Peyer's patch (tissue), 4 donors: Measurements from ENCODE around the gene NOTCH4.

Source experiments
- POLR2A ChIP-seq, 2 donors: fragments of 450-650 bp; IDR thresholded peaks; one replicate each; pipeline ENCODE4 v1.5.1; 2017; ENCODE audit warnings: antibody characterized with exemption in 2 of 2, mild to moderate bottlenecking in 2 of 2, moderate library complexity in 2 of 2
- TF ChIP-seq, protein P1 (sequence below), 6 experiments: fragments of 450-650 bp in 4 of 6; fragments of 200-600 bp in 2 of 6; sonication (generic) in 1 of 6; IDR thresholded peaks; one replicate each; pipeline ENCODE4 v1.5.1; 2017 to 2019; ENCODE audit warnings: antibody characterized with exemption in 6 of 6, mild to moderate bottlenecking in 3 of 6, moderate library complexity in 1 of 6

GRCh38 chr6:32147401-32148132 is 76.3 kb downstream of the NOTCH4 start:
- TF ChIP-seq, protein P1, sequence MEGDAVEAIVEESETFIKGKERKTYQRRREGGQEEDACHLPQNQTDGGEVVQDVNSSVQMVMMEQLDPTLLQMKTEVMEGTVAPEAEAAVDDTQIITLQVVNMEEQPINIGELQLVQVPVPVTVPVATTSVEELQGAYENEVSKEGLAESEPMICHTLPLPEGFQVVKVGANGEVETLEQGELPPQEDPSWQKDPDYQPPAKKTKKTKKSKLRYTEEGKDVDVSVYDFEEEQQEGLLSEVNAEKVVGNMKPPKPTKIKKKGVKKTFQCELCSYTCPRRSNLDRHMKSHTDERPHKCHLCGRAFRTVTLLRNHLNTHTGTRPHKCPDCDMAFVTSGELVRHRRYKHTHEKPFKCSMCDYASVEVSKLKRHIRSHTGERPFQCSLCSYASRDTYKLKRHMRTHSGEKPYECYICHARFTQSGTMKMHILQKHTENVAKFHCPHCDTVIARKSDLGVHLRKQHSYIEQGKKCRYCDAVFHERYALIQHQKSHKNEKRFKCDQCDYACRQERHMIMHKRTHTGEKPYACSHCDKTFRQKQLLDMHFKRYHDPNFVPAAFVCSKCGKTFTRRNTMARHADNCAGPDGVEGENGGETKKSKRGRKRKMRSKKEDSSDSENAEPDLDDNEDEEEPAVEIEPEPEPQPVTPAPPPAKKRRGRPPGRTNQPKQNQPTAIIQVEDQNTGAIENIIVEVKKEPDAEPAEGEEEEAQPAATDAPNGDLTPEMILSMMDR (IDR thresholded peaks at IDR 0.05), result no peak
- no peak for TF ChIP-seq POLR2A (IDR thresholded peaks at IDR 0.05)
